Measurements from ENCODE around the gene DGKH. TPM values are rescaled to one million over a fixed set of nuclear protein-coding genes. Genes with fewer than 3 reads are reported as not detected.

The DGKH gene
- total RNA-seq, 1 donor from 2014 or later: 18.7 TPM

GRCh38 chr13:42073683-42074082, 25.2 kb downstream of the DGKH start:
- no peak overlapping the region for H3K4me3 ChIP-seq

GRCh38 chr13:42075517-42075916, 27.1 kb downstream of the DGKH start:
- no peak for TF ChIP-seq CTCF (IDR thresholded peaks at IDR 0.05)
- no peak overlapping the region for H3K4me3 ChIP-seq
- no peak for ATAC-seq
- no peak overlapping the region for H3K27ac ChIP-seq
- H3K36me3 ChIP-seq: no peaks in the 10 kb centered on the region
- DNase-seq: no peak
- no peaks in the 10 kb centered on the region for H3K4me1 ChIP-seq
- no peaks in the 10 kb centered on the region for H3K27me3 ChIP-seq (ENCODE audit: low read depth)
- no peaks in the 10 kb centered on the region for H3K9me3 ChIP-seq
- intact Hi-C loops (cut with DNase I): no loop called here

More at GRCh38 chr13:42073683-42074082, 25.2 kb downstream of the DGKH start:
- no peak for DNase-seq
- H3K36me3 ChIP-seq: no peaks in the 10 kb centered on the region
- no peak for ATAC-seq
- H3K27ac ChIP-seq: no peak overlapping the region
- H3K9me3 ChIP-seq: no peaks in the 10 kb centered on the region
- no peak for TF ChIP-seq CTCF (IDR thresholded peaks at IDR 0.05)
- H3K27me3 ChIP-seq (ENCODE audit: low read depth): no peaks in the 10 kb centered on the region
- H3K4me1 ChIP-seq: peaks cover 6% of the 10 kb centered on the region
- intact Hi-C loops (cut with DNase I): no loop called here

GRCh38 chr13:42076309-42076713, 27.9 kb downstream of the DGKH start:
- H3K36me3 ChIP-seq: no peaks in the 10 kb centered on the region
- no peak overlapping the region for H3K4me3 ChIP-seq
- intact Hi-C loops (cut with DNase I): no loop called here
- H3K9me3 ChIP-seq: no peaks in the 10 kb centered on the region
- no peaks in the 10 kb centered on the region for H3K4me1 ChIP-seq
- no peaks in the 10 kb centered on the region for H3K27me3 ChIP-seq (ENCODE audit: low read depth)
- no peak for ATAC-seq
- H3K27ac ChIP-seq: no peak overlapping the region
- no peak for DNase-seq
- TF ChIP-seq CTCF (IDR thresholded peaks at IDR 0.05): no peak

- ATAC-seq (no peak), DNase-seq (no peak)
- no peaks in the 10 kb centered on the region for H3K36me3 ChIP-seq
- no peaks in the 10 kb centered on the region for H3K4me1 ChIP-seq
- H3K4me3 ChIP-seq: no peak overlapping the region
- TF ChIP-seq CTCF (IDR thresholded peaks at IDR 0.05): no peak
- intact Hi-C loops (cut with DNase I): no loop called here
- H3K27ac ChIP-seq: no peak overlapping the region
- no peaks in the 10 kb centered on the region for H3K27me3 ChIP-seq (ENCODE audit: low read depth)
- H3K9me3 ChIP-seq: no peaks in the 10 kb centered on the region
Observed at GRCh38 chr13:42078128-42078808, 29.8 kb downstream of the DGKH start.

- no peak overlapping the region for H3K27ac ChIP-seq
- no peaks in the 10 kb centered on the region for H3K4me1 ChIP-seq
- TF ChIP-seq CTCF (IDR thresholded peaks at IDR 0.05): no peak
- H3K9me3 ChIP-seq: no peaks in the 10 kb centered on the region
- H3K27me3 ChIP-seq (ENCODE audit: low read depth): no peaks in the 10 kb centered on the region
- no peaks in the 10 kb centered on the region for H3K36me3 ChIP-seq
- no peak for DNase-seq
- intact Hi-C loops (cut with DNase I): no loop called here
- H3K4me3 ChIP-seq: no peak overlapping the region
- ATAC-seq: no peak
Observed at GRCh38 chr13:42083138-42083770, 34.8 kb downstream of the DGKH start.
